22Rv1 (cell line): ENCODE results near the gene DHPS.

ENCODE experiments used
- ZFX ChIP-seq: fragments of 450-650 bp; IDR thresholded peaks from 2 replicates; pipeline ENCODE4 v1.6.1; 2017; ENCODE audit warnings: antibody characterized with exemption, borderline replicate concordance
- TF ChIP-seq, protein P1 (sequence below): fragments of 450-650 bp; IDR thresholded peaks from 2 replicates; pipeline ENCODE4 v1.5.1; 2017; ENCODE audit warnings: mild to moderate bottlenecking

- TF ChIP-seq, protein P1, sequence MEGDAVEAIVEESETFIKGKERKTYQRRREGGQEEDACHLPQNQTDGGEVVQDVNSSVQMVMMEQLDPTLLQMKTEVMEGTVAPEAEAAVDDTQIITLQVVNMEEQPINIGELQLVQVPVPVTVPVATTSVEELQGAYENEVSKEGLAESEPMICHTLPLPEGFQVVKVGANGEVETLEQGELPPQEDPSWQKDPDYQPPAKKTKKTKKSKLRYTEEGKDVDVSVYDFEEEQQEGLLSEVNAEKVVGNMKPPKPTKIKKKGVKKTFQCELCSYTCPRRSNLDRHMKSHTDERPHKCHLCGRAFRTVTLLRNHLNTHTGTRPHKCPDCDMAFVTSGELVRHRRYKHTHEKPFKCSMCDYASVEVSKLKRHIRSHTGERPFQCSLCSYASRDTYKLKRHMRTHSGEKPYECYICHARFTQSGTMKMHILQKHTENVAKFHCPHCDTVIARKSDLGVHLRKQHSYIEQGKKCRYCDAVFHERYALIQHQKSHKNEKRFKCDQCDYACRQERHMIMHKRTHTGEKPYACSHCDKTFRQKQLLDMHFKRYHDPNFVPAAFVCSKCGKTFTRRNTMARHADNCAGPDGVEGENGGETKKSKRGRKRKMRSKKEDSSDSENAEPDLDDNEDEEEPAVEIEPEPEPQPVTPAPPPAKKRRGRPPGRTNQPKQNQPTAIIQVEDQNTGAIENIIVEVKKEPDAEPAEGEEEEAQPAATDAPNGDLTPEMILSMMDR: no peak
- TF ChIP-seq ZFX: no peak
Measured at GRCh38 chr19:12696366-12697335, 15.0 kb upstream of the DHPS start, which contains the start of gene FBXW9.
